Middle frontal gyrus (tissue), 1 donor: ENCODE data around the gene SNX9.
"Not testable (repeated sequence)": the region's sequence is repeated elsewhere in the genome, so short reads cannot be mapped to it uniquely, and the experiment has no call there.

Experiments used
- DNase-seq: peaks from one replicate; pipeline ENCODE4 v3.0.0-alpha.2; 2015; ENCODE audit warnings: low spot score; ENCODE audit errors: extremely low spot score

Gene SNX9

GRCh38 chr6:157855804-157856203, 32.8 kb downstream of the SNX9 start:
- not testable (repeated sequence) for DNase-seq

- not testable (repeated sequence) for DNase-seq
Measured at GRCh38 chr6:157858664-157859063, 35.6 kb downstream of the SNX9 start.

DNA sequence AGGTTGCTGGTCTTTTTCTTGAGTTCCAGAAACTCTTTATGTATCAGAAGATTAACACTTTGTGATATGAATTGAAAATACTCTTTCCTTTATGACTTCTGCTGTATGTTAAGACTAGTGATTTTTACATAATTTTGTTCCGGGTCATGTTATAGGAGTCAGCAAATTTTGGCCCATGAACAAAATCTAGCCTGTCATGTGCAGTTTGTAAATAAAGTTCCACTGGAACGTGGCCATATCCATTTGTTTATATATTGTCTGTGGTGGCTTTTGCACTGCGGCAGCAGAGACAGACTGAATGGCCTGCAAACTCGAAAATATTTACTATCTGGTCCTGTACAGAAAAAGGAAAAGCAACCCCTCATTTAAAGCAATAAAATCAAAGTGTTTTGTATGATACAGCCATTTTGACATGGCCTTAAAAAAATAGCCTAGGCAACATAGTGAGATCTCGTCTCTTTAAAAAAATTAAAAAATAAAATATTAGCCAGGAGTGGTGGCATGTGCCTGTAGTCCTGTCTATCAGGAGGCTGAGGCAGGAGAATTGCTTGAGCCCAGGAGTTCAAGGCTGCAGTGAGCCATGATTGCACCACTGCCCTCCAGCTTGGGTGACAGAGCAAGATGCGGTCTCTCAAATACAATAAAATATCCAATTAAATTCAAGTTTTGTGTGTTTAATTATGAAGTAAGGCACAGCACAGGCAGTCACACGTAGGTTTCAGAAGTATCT, 36.9 kb downstream of the SNX9 start:
- DNase-seq, result no peak

- no peak for DNase-seq
Measured at GRCh38 chr6:157860505-157860991, 37.5 kb downstream of the SNX9 start.

- no peak for DNase-seq
Measured at GRCh38 chr6:157861184-157861583, 38.1 kb downstream of the SNX9 start.

DNA sequence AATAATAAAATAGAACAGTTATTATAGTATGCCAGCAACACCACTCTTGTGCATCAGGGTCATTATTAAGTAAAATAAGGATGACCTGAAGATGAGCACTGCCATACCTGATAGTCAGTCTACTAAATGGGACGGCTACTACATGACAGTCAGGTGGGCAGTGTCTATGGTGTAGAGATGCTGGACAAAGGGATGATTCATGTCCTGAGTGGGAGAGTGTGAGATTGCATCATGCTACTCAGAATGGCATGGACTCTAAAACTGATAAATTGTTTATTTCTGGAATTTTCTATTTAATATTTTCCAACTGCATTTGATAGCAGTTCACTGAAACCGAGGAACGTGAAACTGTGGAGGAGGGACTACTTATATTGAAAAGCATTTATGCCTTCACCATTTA, 38.8 kb downstream of the SNX9 start:
- no peak for DNase-seq

DNA sequence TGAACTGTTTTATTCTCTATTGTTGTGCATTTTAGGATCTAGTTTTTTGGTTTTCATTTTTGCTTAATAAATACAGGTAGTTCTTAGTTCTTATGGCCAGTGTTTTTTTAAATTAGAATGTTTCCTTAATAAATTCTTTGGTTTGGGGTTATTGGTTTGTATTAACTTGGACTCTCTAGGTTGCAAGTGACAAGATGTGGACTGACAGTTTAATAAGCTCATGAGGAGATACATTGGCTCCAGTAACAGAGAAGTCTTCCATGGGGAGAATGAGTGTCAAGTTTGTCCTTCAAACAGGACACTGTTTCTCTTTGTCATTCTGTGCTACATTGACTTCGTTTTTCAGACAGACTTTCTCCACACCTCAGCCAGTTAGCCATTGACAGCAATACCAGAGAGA, 39.7 kb downstream of the SNX9 start:
- DNase-seq, result no peak

- DNase-seq, result no peak
Measured at GRCh38 chr6:157864185-157864761, 41.2 kb downstream of the SNX9 start.

DNA sequence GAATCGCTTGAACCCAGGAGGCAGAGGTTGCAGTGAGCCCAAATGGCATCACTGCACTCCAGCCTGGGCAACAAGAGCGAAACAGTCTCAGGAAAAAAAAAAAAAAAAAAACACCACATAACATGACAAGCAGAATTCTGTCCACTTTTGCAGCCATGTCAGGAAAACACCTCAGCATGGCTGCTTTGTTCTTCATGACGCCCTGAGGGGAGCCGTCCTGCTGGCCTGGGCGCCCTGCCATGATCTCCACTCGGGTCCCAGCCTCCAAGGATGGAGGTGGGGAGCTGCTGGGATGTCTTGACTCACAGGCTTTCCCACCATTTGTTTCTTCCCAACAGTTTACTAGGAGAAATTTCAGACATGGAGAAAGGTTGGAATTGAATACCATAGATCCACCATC, 42.2 kb downstream of the SNX9 start:
- no peak for DNase-seq

- no peak for DNase-seq
Measured at GRCh38 chr6:157867155-157867559, 44.1 kb downstream of the SNX9 start.

- DNase-seq, result no peak
Measured at GRCh38 chr6:157867981-157868380, 44.9 kb downstream of the SNX9 start.

DNA sequence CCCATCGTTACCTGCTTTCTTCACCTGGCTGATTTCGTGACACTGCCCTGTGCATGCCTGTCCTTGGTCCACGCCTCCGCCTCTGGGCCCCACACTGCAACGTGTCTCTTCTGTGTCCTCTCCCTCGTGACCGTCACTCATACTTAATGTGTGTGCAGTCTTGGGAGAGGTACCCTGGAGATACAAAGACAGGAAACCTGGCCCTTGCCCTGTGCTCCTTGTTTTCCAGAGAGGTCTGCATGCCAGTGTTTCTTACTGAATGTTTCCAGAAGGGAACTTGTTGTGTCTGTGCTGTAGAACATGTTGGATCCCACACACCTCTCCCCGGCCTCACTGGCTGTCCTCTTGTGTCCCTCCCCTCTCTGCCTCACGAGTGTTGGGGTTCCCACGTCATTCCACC, 45.8 kb downstream of the SNX9 start:
- no peak for DNase-seq

DNA sequence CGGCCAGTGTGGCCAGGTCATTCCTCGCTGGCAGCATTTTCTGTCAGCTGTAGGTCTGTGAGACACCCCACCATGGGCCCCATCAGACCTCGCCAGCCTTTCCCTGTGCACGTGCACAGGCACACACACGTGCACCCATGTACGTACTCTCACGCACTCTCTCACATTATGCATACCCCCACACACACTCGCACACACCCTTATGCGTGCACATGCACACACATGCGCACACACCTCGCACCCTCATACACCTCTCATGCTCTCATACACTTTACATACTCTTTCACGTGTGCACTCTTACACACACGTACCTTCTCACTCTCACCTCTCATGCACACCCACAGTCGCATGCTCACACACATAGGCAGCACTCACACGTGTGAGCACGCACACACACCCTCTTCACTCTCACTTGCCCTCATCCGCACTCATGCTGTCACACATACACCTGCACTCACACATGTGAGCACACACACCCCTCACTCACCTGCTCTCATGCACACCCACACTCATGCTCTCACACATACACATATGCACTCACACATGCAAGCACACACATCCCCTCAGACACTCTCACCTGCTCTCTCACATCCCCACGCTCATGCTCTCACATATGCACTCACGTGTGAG, 46.7 kb downstream of the SNX9 start:
- no peak for DNase-seq

DNA sequence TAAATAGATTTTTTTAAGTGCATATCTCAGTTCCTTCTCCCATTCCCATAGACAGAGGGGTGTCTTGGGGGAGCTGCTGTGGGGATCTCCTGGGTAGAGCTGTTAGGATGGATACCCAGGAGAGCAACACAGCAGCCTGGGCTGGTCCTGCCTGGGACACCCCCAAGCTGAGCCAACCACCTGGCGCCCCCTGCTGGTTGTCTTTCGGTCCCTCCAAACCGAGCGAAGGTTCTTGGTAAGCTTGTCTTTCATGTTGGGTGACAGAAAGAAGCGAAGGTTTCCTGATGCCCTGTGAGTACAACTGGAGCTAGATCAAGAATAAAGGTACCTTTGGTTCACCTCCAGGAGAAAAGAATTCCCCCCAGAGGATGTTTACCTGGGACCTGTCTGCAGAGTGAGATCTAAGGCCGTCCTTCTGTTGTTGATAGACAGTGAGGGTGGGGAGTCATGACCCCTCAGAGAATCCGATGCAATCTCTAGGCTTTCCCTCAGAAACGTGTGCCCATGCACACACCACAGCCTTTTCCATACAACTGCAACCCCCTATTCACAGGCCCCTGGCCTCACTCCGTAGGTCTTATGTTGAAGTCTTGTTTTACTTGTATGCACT, 50.8 kb downstream of the SNX9 start:
- no peak for DNase-seq

GRCh38 chr6:157877149-157877548, 54.1 kb downstream of the SNX9 start:
- DNase-seq, result no peak

DNA sequence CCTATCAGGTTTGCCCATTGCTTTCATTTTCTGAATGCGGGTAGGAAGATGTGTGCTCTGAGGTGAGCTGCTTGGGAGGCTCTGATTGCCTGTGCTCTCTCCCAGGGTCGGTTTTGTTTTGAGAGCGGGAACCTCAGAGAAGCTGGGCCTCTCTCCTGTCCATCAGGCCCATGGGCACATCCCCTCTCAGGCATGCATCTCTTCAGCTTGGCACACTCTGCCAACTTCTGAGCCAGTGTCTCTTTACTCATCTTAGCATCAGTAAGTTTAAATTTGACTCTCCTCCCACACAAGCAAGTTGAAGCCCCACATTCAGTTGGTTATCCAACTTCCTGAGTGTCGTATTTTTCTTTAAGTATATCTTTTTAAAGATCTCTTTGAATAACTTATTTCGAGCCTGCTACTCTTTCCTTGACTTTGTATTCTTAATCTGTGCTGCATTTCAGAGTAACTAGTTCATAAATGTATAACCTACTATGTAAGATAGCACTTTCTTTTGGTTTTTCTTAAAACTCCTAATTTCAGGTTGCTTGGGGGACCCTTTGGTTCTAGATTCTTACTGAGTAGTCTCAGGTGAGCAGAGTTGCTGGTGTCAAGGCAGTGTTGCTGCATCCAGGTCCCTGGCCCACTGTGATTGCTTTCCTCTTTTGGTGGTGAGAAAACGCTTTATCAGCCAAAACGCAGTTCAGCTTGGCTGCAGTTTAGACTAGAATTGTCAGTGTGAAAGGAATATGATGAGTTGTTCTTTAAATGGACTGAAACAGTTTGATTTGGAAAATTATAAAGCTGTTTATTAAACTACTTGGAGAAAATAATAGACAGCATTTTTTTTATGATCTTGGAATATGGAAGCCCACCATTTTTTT, 54.8 kb downstream of the SNX9 start:
- no peak for DNase-seq

DNA sequence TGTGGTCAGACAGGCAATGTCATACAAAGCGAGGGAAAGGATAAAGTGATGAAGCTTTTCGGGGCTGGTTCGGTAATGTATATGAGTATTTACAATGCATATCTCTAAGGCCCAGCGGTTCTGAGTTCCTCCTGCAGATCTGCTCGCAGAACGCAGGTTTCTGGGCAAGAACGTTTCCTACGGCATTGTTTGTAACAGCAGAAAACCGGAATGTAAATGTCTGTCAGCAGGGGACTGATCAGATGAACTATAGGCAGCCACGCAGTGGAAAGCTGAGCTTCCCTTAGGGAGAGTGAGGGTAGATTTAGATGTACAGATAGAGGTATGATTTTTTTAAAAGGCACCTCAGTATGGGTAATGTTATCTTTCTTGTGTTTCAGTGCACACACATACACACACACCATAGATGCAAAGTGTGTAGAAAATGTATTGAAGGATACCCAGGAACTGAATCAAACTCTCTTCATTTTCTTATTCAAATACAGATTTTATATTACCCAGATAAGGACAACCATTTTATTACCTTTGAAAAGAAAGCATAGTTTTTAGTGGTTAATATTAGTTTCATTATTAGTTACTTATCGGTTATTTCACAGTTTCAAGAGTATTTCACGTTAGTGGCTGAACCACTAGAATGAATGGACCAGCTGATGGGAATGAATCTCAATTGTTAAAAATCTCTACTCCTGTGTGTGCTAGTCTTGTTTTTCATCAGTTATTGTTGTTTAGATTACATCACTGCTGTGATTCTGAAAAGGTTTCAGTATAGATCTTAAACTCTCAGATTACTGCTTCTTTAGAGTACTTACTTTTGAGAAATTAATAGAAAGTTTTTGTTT, 56.2 kb downstream of the SNX9 start:
- DNase-seq, result no peak

GRCh38 chr6:157879873-157880254, 56.8 kb downstream of the SNX9 start:
- DNase-seq, result no peak

- DNase-seq, result no peak
Measured at GRCh38 chr6:157880534-157880933, 57.5 kb downstream of the SNX9 start.

DNA sequence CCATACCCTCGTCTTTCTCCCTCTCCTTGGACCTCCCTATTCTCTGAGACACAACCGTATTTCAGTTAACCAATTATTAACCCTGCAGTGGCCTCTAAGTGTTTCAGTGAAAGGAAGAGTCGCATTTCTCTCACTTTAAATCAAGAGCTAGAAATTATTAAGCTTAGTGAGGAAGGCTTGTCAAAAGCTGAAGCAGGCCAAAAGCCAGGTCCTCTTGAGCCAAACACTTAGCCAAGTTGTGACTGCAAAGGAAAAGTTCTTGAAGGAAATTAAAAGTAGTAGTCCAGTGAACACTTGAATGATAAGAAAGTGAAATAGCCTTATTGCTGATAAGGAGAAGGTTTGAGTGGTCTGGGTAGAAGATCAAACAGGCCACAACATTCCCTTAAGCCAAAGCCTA, 58.3 kb downstream of the SNX9 start:
- no peak for DNase-seq
